Endodermal cell (in vitro differentiated cells): ENCODE data around the gene PRKD3. TPM values are rescaled to one million over a fixed set of nuclear protein-coding genes. Genes with fewer than 3 reads are reported as not detected.

ENCODE experiments used
- DNase-seq: peaks from one replicate; pipeline ENCODE4 v3.0.0-alpha.2; 2017
- H3K27ac ChIP-seq: 2 replicates; pipeline ENCODE4 v1.5.1; 2013; ENCODE audit warnings: mild to moderate bottlenecking, low read depth, low read length, moderate library complexity
- H3K27me3 ChIP-seq: 2 replicates; pipeline ENCODE4 v1.6.1; 2013; ENCODE audit warnings: mild to moderate bottlenecking, low read length, moderate library complexity; ENCODE audit not compliant: insufficient read depth, control insufficient read depth, poor library complexity, severe bottlenecking
- H3K36me3 ChIP-seq: 2 replicates; pipeline ENCODE4 v1.7.0; 2013; ENCODE audit warnings: mild to moderate bottlenecking, low read length, moderate library complexity; ENCODE audit not compliant: control insufficient read depth, insufficient read depth
- H3K4me1 ChIP-seq: one replicate; pipeline ENCODE4 v1.7.0; 2013; ENCODE audit warnings: low read length; ENCODE audit not compliant: control insufficient read depth, insufficient read depth
- H3K4me3 ChIP-seq: 2 replicates; pipeline ENCODE4 v1.5.1; 2013; ENCODE audit warnings: mild to moderate bottlenecking, low read length, moderate library complexity
- H3K9ac ChIP-seq: 2 replicates; pipeline ENCODE4 v1.6.1; 2013; ENCODE audit warnings: mild to moderate bottlenecking, low read length, moderate library complexity; ENCODE audit not compliant: poor library complexity, severe bottlenecking; ENCODE audit errors: extremely low read depth
- H3K9me3 ChIP-seq: 2 replicates; pipeline ENCODE4 v1.6.1; 2013; ENCODE audit warnings: mild to moderate bottlenecking, low read length, moderate library complexity; ENCODE audit not compliant: control insufficient read depth
- H3K27ac Mint-ChIP-seq: 2 replicates; pipeline ENCODE4 v1.8.0; 2020; ENCODE audit warnings: mixed read lengths
- H3K27me3 Mint-ChIP-seq: 2 replicates; pipeline ENCODE4 v1.8.0; 2021; ENCODE audit warnings: mild to moderate bottlenecking, mixed read lengths; ENCODE audit not compliant: insufficient read depth
- H3K36me3 Mint-ChIP-seq: 2 replicates; pipeline ENCODE4 v1.8.0; 2020; ENCODE audit warnings: low read depth, mixed read lengths
- H3K4me1 Mint-ChIP-seq: 2 replicates; pipeline ENCODE4 v1.8.0; 2020; ENCODE audit warnings: mixed read lengths
- H3K4me3 Mint-ChIP-seq: 2 replicates; pipeline ENCODE4 v1.8.0; 2020; ENCODE audit warnings: mild to moderate bottlenecking, moderate library complexity, mixed read lengths
- H3K9me3 Mint-ChIP-seq: 2 replicates; pipeline ENCODE4 v1.8.0; 2020; ENCODE audit warnings: mild to moderate bottlenecking, mixed read lengths
- WGBS, 2 experiments: methylation state at CpG; one replicate each; pipeline versions ENCODE4 v1.1.5 to v1.1.7; 2013; ENCODE audit warnings: missing lambda C conversion rate in 2 of 2, mixed read lengths in 1 of 2; ENCODE audit not compliant: insufficient coverage in 1 of 2, insufficient read length in 1 of 2; 5-methylcytosine and 5-hydroxymethylcytosine counted together
- total RNA-seq, 2 donors: library from RNA; stranded (reverse); fragmentation: NEBNext Ultra II Directional in 1 of 2; extraction: Animal tissue kit (Norgen Biotek cat#: 25700) in 1 of 2; gene quantifications; 2 replicates in 1 of 2; 3 replicates in 1 of 2; pipeline ENCODE4 v1.2.1, GENCODE V29; 2021
- TF ChIP-seq, protein P1 (sequence below): fragments of 200-600 bp; sonication (generic); conservative IDR thresholded peaks from 2 replicates; pipeline ENCODE4 v1.5.0; 2021; ENCODE audit warnings: antibody characterized with exemption, mild to moderate bottlenecking

The PRKD3 gene
- total RNA-seq, 2 donors from 2014 or later = 94.4 to 95.0 TPM

DNA sequence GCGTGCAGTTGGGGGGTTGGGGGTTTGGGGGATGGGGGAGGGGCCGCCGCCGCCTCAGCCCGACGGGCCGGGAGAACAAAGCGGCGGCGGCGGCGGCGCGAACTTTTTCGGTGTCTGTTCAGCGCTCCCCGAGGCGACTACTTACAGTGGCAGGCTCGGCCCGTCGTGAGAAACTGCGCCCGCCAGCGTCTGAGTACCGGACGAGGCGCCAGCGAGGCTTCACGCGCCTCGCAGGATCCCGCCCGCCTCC lies 172 bp downstream of the PRKD3 start:
- Histone ChIP-seq H3K4me1 (peaks cover 12% of the 10 kb centered on the region), H3K9ac (no peak overlapping the region), H3K27me3 (peaks cover 6% of the 10 kb centered on the region), H3K27ac (peak overlapping the region; percentile 73), H3K36me3 (peaks cover 19% of the 10 kb centered on the region), H3K4me3 (no peak overlapping the region), H3K9me3 (no peaks in the 10 kb centered on the region)
- H3K27me3 Mint-ChIP-seq = peaks cover 7% of the 10 kb centered on the region
- no peak overlapping the region for H3K27ac Mint-ChIP-seq
- H3K9me3 Mint-ChIP-seq = no peaks in the 10 kb centered on the region
- DNase-seq = no peak
- 0% methylated on average over 30 of the region's 33 CpGs; no CpG with 5 or more reads in 1 of the 2 experiments for WGBS, 2 experiments
- H3K36me3 Mint-ChIP-seq = peaks cover 4% of the 10 kb centered on the region
- TF ChIP-seq, protein P1, sequence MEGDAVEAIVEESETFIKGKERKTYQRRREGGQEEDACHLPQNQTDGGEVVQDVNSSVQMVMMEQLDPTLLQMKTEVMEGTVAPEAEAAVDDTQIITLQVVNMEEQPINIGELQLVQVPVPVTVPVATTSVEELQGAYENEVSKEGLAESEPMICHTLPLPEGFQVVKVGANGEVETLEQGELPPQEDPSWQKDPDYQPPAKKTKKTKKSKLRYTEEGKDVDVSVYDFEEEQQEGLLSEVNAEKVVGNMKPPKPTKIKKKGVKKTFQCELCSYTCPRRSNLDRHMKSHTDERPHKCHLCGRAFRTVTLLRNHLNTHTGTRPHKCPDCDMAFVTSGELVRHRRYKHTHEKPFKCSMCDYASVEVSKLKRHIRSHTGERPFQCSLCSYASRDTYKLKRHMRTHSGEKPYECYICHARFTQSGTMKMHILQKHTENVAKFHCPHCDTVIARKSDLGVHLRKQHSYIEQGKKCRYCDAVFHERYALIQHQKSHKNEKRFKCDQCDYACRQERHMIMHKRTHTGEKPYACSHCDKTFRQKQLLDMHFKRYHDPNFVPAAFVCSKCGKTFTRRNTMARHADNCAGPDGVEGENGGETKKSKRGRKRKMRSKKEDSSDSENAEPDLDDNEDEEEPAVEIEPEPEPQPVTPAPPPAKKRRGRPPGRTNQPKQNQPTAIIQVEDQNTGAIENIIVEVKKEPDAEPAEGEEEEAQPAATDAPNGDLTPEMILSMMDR = no peak
- peaks cover 32% of the 10 kb centered on the region for H3K4me1 Mint-ChIP-seq
- peak overlapping the region; percentile 89 for H3K4me3 Mint-ChIP-seq

DNA sequence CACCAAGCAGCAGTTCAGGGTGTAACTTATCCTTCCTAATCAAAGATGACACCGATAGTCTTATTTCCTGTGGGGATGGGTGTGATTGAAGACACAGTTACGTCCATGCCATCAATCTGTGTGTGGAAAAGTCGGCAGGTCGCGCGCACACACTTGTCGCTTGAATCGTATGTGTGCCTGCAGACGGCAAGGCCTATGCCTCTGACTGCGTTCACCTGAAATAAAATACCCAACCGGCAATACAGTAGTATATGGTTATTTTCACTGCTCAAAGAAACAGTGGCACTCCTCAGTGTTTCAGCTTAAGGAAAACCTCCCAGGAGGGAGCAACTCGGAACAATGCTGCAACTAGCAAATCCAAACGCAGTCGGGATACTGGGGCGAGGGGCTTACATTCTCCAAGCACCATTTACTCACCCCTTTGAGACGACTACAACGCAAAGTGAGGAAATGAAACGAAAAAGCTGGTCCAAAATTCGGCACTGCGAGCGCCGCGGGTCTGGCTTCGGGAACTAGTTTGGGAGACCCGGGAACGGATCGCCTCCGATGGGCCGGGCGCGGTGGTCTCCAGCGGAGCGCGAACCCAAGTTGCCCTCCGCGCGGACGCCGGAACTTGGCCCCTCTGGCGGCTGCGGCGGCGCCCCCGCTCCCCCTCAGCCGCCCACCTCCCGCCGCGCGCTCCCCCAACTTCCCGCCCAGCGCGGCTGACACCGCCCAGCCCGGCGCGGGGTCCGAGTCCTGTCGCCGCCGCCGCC lies 675 bp downstream of the PRKD3 start:
- peak overlapping the region; percentile 89 for H3K4me3 Mint-ChIP-seq
- H3K27me3 Mint-ChIP-seq = peaks cover 7% of the 10 kb centered on the region
- H3K27ac Mint-ChIP-seq = peak overlapping the region; percentile 92
- Histone ChIP-seq H3K4me1 (peaks cover 15% of the 10 kb centered on the region), H3K9me3 (no peaks in the 10 kb centered on the region), H3K27me3 (peaks cover 6% of the 10 kb centered on the region), H3K4me3 (peak overlapping the region; percentile 97), H3K9ac (peak overlapping the region; percentile 88), H3K36me3 (peaks cover 24% of the 10 kb centered on the region), H3K27ac (peak overlapping the region; percentile 73)
- 0% methylated on average over 15 to 60 of the region's 61 CpGs for WGBS, 2 experiments
- no peaks in the 10 kb centered on the region for H3K9me3 Mint-ChIP-seq
- peaks cover 4% of the 10 kb centered on the region for H3K36me3 Mint-ChIP-seq
- TF ChIP-seq, protein P1 = peak; percentile 18
- peaks cover 36% of the 10 kb centered on the region for H3K4me1 Mint-ChIP-seq
- DNase-seq = no peak

DNA sequence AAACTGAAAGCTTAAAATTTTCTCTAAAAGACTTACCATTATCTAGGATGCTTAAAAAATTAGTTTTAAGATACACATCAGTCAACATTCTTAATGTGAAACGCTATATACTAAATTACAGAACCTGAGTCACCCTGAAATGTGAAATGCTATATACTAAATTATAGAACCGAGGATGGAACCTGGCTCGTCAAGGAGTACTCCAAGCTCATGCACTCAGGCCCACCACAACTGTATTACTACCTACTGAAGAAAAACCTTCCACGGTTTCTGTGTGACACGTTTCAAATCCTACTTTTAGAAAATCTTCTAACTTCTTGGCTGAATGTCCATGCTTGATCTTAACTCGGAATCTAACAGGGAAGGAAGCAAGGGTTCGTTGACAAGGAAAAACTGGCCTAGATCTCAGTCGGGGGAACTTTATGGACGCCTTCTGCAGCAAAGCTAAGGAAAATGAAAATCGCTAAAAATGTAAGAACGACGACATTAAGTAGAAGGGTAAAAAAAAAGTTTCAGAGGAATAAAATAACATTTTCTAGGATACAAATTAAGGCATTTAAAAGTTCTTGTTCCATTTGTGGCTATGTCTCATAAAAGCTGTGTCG lies 1.4 kb downstream of the PRKD3 start:
- Mint-ChIP-seq H3K27me3 (peaks cover 7% of the 10 kb centered on the region), H3K36me3 (peaks cover 4% of the 10 kb centered on the region), H3K9me3 (no peaks in the 10 kb centered on the region), H3K27ac (peak overlapping the region; percentile 92), H3K4me3 (peak overlapping the region; percentile 89), H3K4me1 (peaks cover 42% of the 10 kb centered on the region)
- peaks cover 21% of the 10 kb centered on the region for H3K4me1 ChIP-seq
- 9% methylated on average over 10 to 13 of the region's 13 CpGs for WGBS, 2 experiments
- H3K27me3 ChIP-seq = peaks cover 6% of the 10 kb centered on the region
- peak overlapping the region; percentile 88 for H3K9ac ChIP-seq
- H3K36me3 ChIP-seq = peaks cover 31% of the 10 kb centered on the region
- H3K4me3 ChIP-seq = peak overlapping the region; percentile 97
- H3K9me3 ChIP-seq = no peaks in the 10 kb centered on the region
- DNase-seq = no peak
- TF ChIP-seq, protein P1 = no peak
- no peak overlapping the region for H3K27ac ChIP-seq
